Erythroblast (primary cell): ENCODE results near the gene STEAP2.

Source experiments
- GATA1 ChIP-seq: IDR thresholded peaks from 2 replicates; pipeline ENCODE4 v1.6.1; 2011; ENCODE audit warnings: low read depth, mild to moderate bottlenecking, control low read depth, low read length, moderate library complexity
- POLR2A ChIP-seq: IDR thresholded peaks from 2 replicates; pipeline ENCODE4 v1.6.1; 2011; ENCODE audit warnings: mild to moderate bottlenecking, low read length

DNA sequence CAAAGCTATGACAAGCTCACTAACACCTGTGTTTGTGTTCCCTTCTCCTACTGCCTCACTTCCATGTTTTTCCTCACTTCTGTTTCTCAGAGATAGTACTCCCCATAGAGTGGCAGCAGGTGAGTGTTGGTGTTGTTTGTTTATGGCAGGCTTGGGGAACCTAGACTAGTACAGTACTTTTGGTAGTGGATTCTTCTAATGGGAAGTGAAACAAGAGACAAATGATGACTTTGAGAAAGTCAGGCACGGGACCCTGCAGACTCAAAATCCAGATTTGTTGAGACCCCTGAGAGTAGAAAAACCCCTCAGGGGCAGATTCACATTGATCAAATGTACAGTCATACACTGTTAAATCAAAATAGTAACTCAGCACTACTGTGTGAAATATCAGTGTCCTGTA lies 27.0 kb downstream of the STEAP2 start:
- no peak for TF ChIP-seq POLR2A
- no peak for TF ChIP-seq GATA1
